OCI-LY3 (cell line): Measurements from ENCODE around the gene SNX25.

Experiments
- CTCF ChIP-seq: fragments of 200-600, 300-600 bp; sonication (generic); IDR thresholded peaks from 2 replicates; pipeline ENCODE4 v1.5.1; 2014; ENCODE audit warnings: antibody characterized with exemption, low read length, low read depth
- EZH2phosphoT487 ChIP-seq: fragments of 200-600 bp; shearing (Covaris generic); IDR thresholded peaks from 2 replicates; pipeline ENCODE4 v1.6.1; 2018; ENCODE audit warnings: antibody characterized with exemption, mixed run types, low read depth

- no peak for TF ChIP-seq CTCF
- no peak for TF ChIP-seq EZH2phosphoT487
Observed at GRCh38 chr4:185186769-185187168, 22.6 kb upstream of the SNX25 start.
